Measurements from ENCODE around the gene TAPBPL. TPM values are rescaled to one million over a fixed set of nuclear protein-coding genes. Genes with fewer than 3 reads are reported as not detected.

TAPBPL gene
- total RNA-seq, 2 donors from 2014 or later, result 11.8 to 15.2 TPM

Other genes with a start within 250 kb of the TAPBPL start
- gene PLEKHG6, start 141.4 kb upstream of the TAPBPL start, total RNA-seq, result 1 to 10 TPM; 5.0 to 6.8 TPM
- 100 to 1,000 TPM in 1 of 2 donors, 10 to 100 TPM in 1; 89.6 to 117 TPM for gene TNFRSF1A, start 110.0 kb upstream of the TAPBPL start, total RNA-seq
- 1 to 10 TPM in 1 of 2 donors, under 1 TPM in 1; 0.85 to 3.5 TPM for gene SCNN1A, start 76.5 kb upstream of the TAPBPL start, total RNA-seq
- gene LTBR, start 67.9 kb upstream of the TAPBPL start, total RNA-seq, result 10 to 100 TPM; 40.4 to 66.6 TPM
- under 1 TPM; 0.26 to 0.35 TPM for gene CD27, start 7.1 kb upstream of the TAPBPL start, total RNA-seq
- 1 to 10 TPM; 3.6 to 6.2 TPM for gene VAMP1, start 18.6 kb downstream of the TAPBPL start, total RNA-seq
- 100 to 1,000 TPM; 202 to 203 TPM for gene MRPL51, start 41.2 kb downstream of the TAPBPL start, total RNA-seq
- 10 to 100 TPM; 12.4 to 15.8 TPM for gene NCAPD2, start 42.1 kb downstream of the TAPBPL start, total RNA-seq
- 1,000 to 10,000 TPM; 3,044 to 4,078 TPM for gene GAPDH, start 82.5 kb downstream of the TAPBPL start, total RNA-seq
- 10 to 100 TPM; 18.1 to 19.5 TPM for gene IFFO1, start 104.0 kb downstream of the TAPBPL start, total RNA-seq
- gene NOP2, start 116.2 kb downstream of the TAPBPL start, total RNA-seq, result 10 to 100 TPM; 16.0 to 30.5 TPM
- gene CHD4, start 155.3 kb downstream of the TAPBPL start, total RNA-seq, result 100 to 1,000 TPM; 117 to 151 TPM
- 1 to 10 TPM; 1.8 to 2.9 TPM for gene LPAR5, start 183.9 kb downstream of the TAPBPL start, total RNA-seq
- gene ACRBP, start 195.4 kb downstream of the TAPBPL start, total RNA-seq, result under 1 TPM; 0.60 to 0.88 TPM
- gene ING4, start 211.1 kb downstream of the TAPBPL start, total RNA-seq, result 10 to 100 TPM; 16.8 to 28.5 TPM
- gene ZNF384, start 237.3 kb downstream of the TAPBPL start, total RNA-seq, result 10 to 100 TPM; 28.3 to 31.2 TPM
- gene PIANP, start 248.8 kb downstream of the TAPBPL start, total RNA-seq, result under 1 TPM; 0.18 to 0.42 TPM